ENCODE data around the gene FBXW9.
"Not testable (repeated sequence)": the region's sequence is repeated elsewhere in the genome, so short reads cannot be mapped to it uniquely, and the experiment has no call there.

The FBXW9 gene

DNA sequence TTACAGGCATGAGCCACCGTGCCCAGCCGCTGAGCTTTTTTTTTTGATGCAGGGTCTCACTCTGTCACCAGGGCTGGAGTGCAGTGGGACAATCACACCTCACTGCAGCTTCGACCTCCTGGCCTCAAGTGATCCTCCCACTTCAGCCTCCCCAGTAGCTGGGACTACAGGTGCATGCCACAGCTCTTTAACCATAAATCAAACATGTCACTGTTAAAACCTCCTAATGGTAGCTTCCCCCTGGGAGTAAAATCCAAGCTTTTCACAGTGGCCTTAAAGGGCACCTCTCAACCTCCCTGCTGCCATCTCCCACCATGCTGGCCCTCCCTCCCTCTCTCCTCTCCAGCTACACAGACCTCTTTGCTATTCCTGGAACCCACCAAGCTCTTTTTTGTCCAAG is 10.6 kb downstream of the FBXW9 start:
- WGBS (ENCODE audit: extremely low coverage, insufficient coverage, low lambda C conversion rate) = no CpG with 5 or more reads among the region's 3 CpGs

DNA sequence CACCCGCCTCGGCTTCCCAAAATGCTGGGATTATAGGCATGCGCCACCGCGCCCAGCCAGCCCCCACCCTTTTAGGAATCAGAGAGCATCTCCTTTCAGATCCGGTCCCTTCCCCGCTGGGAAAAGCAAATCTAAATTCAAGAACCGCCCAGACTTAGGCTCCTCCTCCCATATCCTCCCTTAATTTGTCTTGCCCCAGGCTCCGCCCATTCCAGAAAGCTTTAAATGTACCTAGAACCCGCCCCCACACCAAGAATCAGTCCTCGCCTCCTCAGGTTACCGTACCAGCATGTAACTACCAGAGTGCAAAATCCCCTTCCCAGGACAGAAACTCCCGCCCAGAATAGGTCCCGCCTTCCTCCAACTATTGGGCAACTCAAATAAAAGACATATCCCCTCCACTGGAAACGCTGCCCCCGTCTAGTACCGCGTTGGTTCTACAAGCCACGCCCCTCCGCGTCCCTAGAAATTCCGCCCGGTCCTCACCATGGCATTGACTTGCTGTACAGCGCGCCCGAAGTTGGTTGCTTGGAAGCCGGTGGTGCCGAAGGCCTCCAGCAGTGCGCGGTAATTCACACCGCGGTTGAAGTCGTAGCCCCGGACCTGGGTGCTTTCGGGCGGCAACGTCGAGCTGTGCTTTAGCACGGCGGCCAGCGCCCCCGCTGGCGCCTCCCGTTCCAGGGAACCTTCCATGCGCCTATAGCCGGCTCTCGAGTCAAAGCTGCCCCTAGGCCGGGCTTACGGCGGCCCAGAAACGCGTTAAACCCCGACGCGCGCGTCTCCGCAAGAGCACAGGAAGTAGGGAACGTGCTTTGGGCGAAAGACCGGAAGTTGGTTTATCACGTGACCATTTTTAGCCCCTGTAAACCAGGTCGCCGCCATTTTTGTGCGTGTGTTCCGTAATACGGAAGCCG is 15.1 kb downstream of the FBXW9 start, which contains the start of gene DHPS:
DHPS (minus strand) TSS at position 807 of the 914 bp plus-strand sequence; CDS start at position 693, 114 bp downstream.
- Histone ChIP-seq H4K8ac (ENCODE audit: low read depth, low read length) (no peak within 1 kb of the TSS), H3K36me3 (ENCODE audit: control insufficient read depth, insufficient read depth, low read length) (peaks cover 6% of the 10 kb centered on the region), H3K18ac (ENCODE audit: low read length) (peak within 1 kb of the TSS; percentile 81), H4K5ac (ENCODE audit: low read length) (no peak within 1 kb of the TSS), H3K27me3 (ENCODE audit: insufficient read depth, low read length, poor library complexity) (no peaks in the 10 kb centered on the region), H2AK5ac (ENCODE audit: low read length) (no peak within 1 kb of the TSS), H3K79me1 (ENCODE audit: low read length) (peaks cover 5% of the 10 kb centered on the region), H3K23ac (ENCODE audit: low read length) (peak within 1 kb of the TSS; percentile 94), H3K9ac (ENCODE audit: low read length) (peak within 1 kb of the TSS; percentile 99), H3K4me2 (ENCODE audit: low read length) (peak within 1 kb of the TSS; percentile 42), H2BK15ac (replicated peaks; ENCODE audit: low read depth) (no peak within 1 kb of the TSS), H2BK120ac (ENCODE audit: low read depth, low read length) (no peak within 1 kb of the TSS), H3K4me1 (ENCODE audit: control insufficient read depth, low read depth, low read length) (no peaks in the 10 kb centered on the region), H3K56ac (ENCODE audit: low read length) (peak within 1 kb of the TSS; percentile 99), H3K79me2 (ENCODE audit: control insufficient read depth, insufficient read depth, low read length) (peaks cover 5% of the 10 kb centered on the region), H2BK5ac (ENCODE audit: low read length) (peak within 1 kb of the TSS; percentile 69), H3K27ac (ENCODE audit: low read depth, low read length) (peak within 1 kb of the TSS; percentile 97), H3K4ac (ENCODE audit: low read depth, low read length) (peak within 1 kb of the TSS; percentile 87), H3K4me3 (ENCODE audit: low read length) (peak within 1 kb of the TSS; percentile 97)
- WGBS (ENCODE audit: extremely low coverage, insufficient coverage, low lambda C conversion rate) = no CpG with 5 or more reads among the region's 68 CpGs
- DNase-seq = peak; percentile 100

More for the DNA sequence above, 10.6 kb downstream of the FBXW9 start:
- Histone ChIP-seq H3K27me3 (ENCODE audit: insufficient read depth, low read length, poor library complexity) (no peaks in the 10 kb centered on the region), H3K9ac (ENCODE audit: low read length) (no peak overlapping the region), H3K27ac (ENCODE audit: low read depth, low read length) (no peak overlapping the region), H3K4ac (ENCODE audit: low read depth, low read length) (no peak overlapping the region), H2AK5ac (ENCODE audit: low read length) (no peak overlapping the region), H3K56ac (ENCODE audit: low read length) (no peak overlapping the region), H3K36me3 (ENCODE audit: control insufficient read depth, insufficient read depth, low read length) (no peaks in the 10 kb centered on the region), H4K5ac (ENCODE audit: low read length) (no peak overlapping the region), H3K4me2 (ENCODE audit: low read length) (no peak overlapping the region), H2BK15ac (replicated peaks; ENCODE audit: low read depth) (no peak overlapping the region), H3K4me3 (ENCODE audit: low read length) (no peak overlapping the region), H3K18ac (ENCODE audit: low read length) (no peak overlapping the region), H3K79me1 (ENCODE audit: low read length) (no peaks in the 10 kb centered on the region), H2BK120ac (ENCODE audit: low read depth, low read length) (no peak overlapping the region), H3K4me1 (ENCODE audit: control insufficient read depth, low read depth, low read length) (no peaks in the 10 kb centered on the region), H4K8ac (ENCODE audit: low read depth, low read length) (no peak overlapping the region), H2BK5ac (ENCODE audit: low read length) (no peak overlapping the region), H3K23ac (ENCODE audit: low read length) (no peak overlapping the region), H3K79me2 (ENCODE audit: control insufficient read depth, insufficient read depth, low read length) (no peaks in the 10 kb centered on the region)
- DNase-seq = no peak

DNA sequence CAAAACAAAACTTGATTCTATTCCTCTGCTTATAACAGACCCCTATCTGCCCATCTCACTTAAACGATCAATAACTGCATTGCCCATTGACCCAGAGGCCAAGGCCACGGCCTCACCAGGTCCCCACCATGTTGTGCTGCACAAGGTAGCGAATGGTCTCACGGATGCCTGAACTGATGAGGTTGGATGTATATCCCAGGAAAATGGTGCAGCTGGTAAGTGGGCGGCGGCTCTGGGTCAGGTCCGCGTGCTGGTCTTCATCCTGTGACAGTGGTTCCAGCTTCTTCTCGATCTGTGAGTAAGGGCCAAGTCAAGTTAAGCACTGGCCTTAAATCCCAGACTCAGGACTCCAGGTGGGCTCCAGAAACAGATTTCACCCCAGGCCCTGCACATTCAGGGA is 16.4 kb downstream of the FBXW9 start:
- Histone ChIP-seq H3K36me3 (ENCODE audit: control insufficient read depth, insufficient read depth, low read length) (peaks cover 14% of the 10 kb centered on the region), H2BK15ac (replicated peaks; ENCODE audit: low read depth) (no peak overlapping the region), H3K79me2 (ENCODE audit: control insufficient read depth, insufficient read depth, low read length) (peaks cover 5% of the 10 kb centered on the region), H3K27ac (ENCODE audit: low read depth, low read length) (no peak overlapping the region), H2BK5ac (ENCODE audit: low read length) (no peak overlapping the region), H3K18ac (ENCODE audit: low read length) (no peak overlapping the region), H3K27me3 (ENCODE audit: insufficient read depth, low read length, poor library complexity) (no peaks in the 10 kb centered on the region), H2BK120ac (ENCODE audit: low read depth, low read length) (no peak overlapping the region), H4K8ac (ENCODE audit: low read depth, low read length) (no peak overlapping the region), H3K4me3 (ENCODE audit: low read length) (no peak overlapping the region), H3K4ac (ENCODE audit: low read depth, low read length) (no peak overlapping the region), H3K79me1 (ENCODE audit: low read length) (peaks cover 5% of the 10 kb centered on the region), H3K4me2 (ENCODE audit: low read length) (no peak overlapping the region), H3K23ac (ENCODE audit: low read length) (no peak overlapping the region), H4K5ac (ENCODE audit: low read length) (no peak overlapping the region), H3K56ac (ENCODE audit: low read length) (no peak overlapping the region), H3K9ac (ENCODE audit: low read length) (no peak overlapping the region), H2AK5ac (ENCODE audit: low read length) (no peak overlapping the region), H3K4me1 (ENCODE audit: control insufficient read depth, low read depth, low read length) (no peaks in the 10 kb centered on the region)
- WGBS (ENCODE audit: extremely low coverage, insufficient coverage, low lambda C conversion rate) = no CpG with 5 or more reads among the region's 9 CpGs
- DNase-seq = no peak

DNA sequence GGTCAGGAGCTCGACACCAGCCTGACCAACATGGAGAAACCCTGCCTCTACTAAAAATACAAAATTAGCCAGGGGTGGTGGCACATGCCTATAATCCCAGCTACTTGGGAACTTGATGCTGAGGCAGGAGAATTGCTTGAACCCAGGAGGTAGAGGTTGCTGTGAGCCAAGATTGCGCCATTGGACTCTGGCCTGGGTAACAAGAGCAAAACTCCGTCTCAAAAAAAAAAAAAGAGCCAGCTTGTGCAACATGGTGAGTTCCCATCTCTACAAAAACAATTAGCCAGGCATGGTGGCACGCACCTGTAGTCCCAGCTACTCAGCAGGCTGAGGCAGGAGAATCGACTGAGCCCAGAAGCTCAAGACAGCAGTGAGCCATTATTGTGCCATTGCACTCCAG is 18.4 kb downstream of the FBXW9 start:
- H3K56ac ChIP-seq (ENCODE audit: low read length); H3K79me2 ChIP-seq (ENCODE audit: control insufficient read depth, insufficient read depth, low read length); H3K4me2 ChIP-seq (ENCODE audit: low read length); H2BK120ac ChIP-seq (ENCODE audit: low read depth, low read length); H3K27me3 ChIP-seq (ENCODE audit: insufficient read depth, low read length, poor library complexity); H2BK5ac ChIP-seq (ENCODE audit: low read length); H3K4me1 ChIP-seq (ENCODE audit: control insufficient read depth, low read depth, low read length); H3K4me3 ChIP-seq (ENCODE audit: low read length); H3K27ac ChIP-seq (ENCODE audit: low read depth, low read length); H4K8ac ChIP-seq (ENCODE audit: low read depth, low read length); H3K79me1 ChIP-seq (ENCODE audit: low read length); H2BK15ac ChIP-seq (replicated peaks; ENCODE audit: low read depth); H3K4ac ChIP-seq (ENCODE audit: low read depth, low read length); H3K23ac ChIP-seq (ENCODE audit: low read length); H3K9ac ChIP-seq (ENCODE audit: low read length); H4K5ac ChIP-seq (ENCODE audit: low read length); DNase-seq; H2AK5ac ChIP-seq (ENCODE audit: low read length); H3K18ac ChIP-seq (ENCODE audit: low read length): not testable (repeated sequence)
- no CpG with 5 or more reads among the region's 5 CpGs for WGBS (ENCODE audit: extremely low coverage, insufficient coverage, low lambda C conversion rate)
- H3K36me3 ChIP-seq (ENCODE audit: control insufficient read depth, insufficient read depth, low read length) = peaks cover 14% of the 10 kb centered on the region

DNA sequence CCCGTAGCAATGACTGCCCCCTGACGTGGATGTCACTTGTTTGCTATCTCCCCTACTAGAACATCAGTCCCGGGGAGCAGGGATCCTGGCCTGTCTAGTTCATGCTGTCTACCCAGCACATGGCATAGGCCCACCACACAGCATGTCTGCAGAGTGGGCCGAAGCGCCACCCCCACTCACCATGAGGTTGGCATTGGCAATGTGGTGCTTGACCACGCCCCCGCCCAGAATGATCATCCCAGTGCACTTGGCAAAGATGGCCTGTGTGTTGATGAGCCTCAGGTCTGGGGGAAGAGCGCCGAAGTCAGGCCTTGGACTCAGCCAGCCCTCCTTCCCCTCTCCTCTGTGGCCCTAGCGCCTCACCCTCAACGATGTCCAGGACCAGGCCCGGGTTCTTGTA is 19.5 kb downstream of the FBXW9 start:
- no peak overlapping the region for H3K27ac ChIP-seq (ENCODE audit: low read depth, low read length)
- H3K23ac ChIP-seq (ENCODE audit: low read length) = no peak overlapping the region
- H2BK120ac ChIP-seq (ENCODE audit: low read depth, low read length) = no peak overlapping the region
- H4K8ac ChIP-seq (ENCODE audit: low read depth, low read length) = no peak overlapping the region
- no peak overlapping the region for H3K4ac ChIP-seq (ENCODE audit: low read depth, low read length)
- no CpG with 5 or more reads among the region's 12 CpGs for WGBS (ENCODE audit: extremely low coverage, insufficient coverage, low lambda C conversion rate)
- peaks cover 5% of the 10 kb centered on the region for H3K79me1 ChIP-seq (ENCODE audit: low read length)
- H2AK5ac ChIP-seq (ENCODE audit: low read length) = no peak overlapping the region
- H3K9ac ChIP-seq (ENCODE audit: low read length) = no peak overlapping the region
- H4K5ac ChIP-seq (ENCODE audit: low read length) = no peak overlapping the region
- H3K27me3 ChIP-seq (ENCODE audit: insufficient read depth, low read length, poor library complexity) = no peaks in the 10 kb centered on the region
- H3K4me3 ChIP-seq (ENCODE audit: low read length) = no peak overlapping the region
- no peak overlapping the region for H3K56ac ChIP-seq (ENCODE audit: low read length)
- peaks cover 14% of the 10 kb centered on the region for H3K36me3 ChIP-seq (ENCODE audit: control insufficient read depth, insufficient read depth, low read length)
- no peaks in the 10 kb centered on the region for H3K4me1 ChIP-seq (ENCODE audit: control insufficient read depth, low read depth, low read length)
- no peak overlapping the region for H2BK5ac ChIP-seq (ENCODE audit: low read length)
- H3K18ac ChIP-seq (ENCODE audit: low read length) = no peak overlapping the region
- H2BK15ac ChIP-seq (replicated peaks; ENCODE audit: low read depth) = no peak overlapping the region
- H3K4me2 ChIP-seq (ENCODE audit: low read length) = no peak overlapping the region
- peaks cover 5% of the 10 kb centered on the region for H3K79me2 ChIP-seq (ENCODE audit: control insufficient read depth, insufficient read depth, low read length)
- DNase-seq = no peak
